HS-5 (cell line): ENCODE measurements around the gene RANBP3.

Experiments used
- DNase-seq: peaks from one replicate; pipeline ENCODE4 v3.0.0-alpha.2; 2012; ENCODE audit warnings: low read depth

Gene RANBP3

GRCh38 chr19:5950741-5951140, 27.2 kb downstream of the RANBP3 start:
- no peak for DNase-seq

- DNase-seq: no peak
Observed at GRCh38 chr19:5949792-5950305, 28.1 kb downstream of the RANBP3 start.

GRCh38 chr19:5948752-5949564, 29.0 kb downstream of the RANBP3 start:
- DNase-seq: no peak

GRCh38 chr19:5947435-5947834, 30.5 kb downstream of the RANBP3 start:
- no peak for DNase-seq

- DNase-seq: no peak
Observed at GRCh38 chr19:5943623-5944022, 34.3 kb downstream of the RANBP3 start.

DNA sequence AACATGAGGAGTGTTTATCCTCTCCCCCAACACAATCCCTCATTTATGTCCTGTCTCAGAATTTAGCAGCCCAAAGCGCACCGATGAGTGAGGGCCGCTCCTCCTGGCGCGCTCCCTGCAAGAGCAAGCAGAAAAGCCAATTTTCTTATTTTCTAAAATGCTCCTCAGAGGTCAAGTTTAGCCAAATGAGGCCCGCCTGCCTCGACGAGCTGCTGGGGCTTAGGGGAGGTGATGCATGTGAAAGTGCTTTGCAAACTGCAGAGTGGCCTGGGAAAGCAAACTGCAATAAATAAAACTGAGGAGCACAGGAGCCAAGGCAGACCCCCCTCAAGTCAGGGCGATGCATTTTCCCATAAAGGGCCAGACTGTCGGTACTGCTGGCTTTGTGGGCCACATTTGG, 34.9 kb downstream of the RANBP3 start:
- DNase-seq: no peak

DNA sequence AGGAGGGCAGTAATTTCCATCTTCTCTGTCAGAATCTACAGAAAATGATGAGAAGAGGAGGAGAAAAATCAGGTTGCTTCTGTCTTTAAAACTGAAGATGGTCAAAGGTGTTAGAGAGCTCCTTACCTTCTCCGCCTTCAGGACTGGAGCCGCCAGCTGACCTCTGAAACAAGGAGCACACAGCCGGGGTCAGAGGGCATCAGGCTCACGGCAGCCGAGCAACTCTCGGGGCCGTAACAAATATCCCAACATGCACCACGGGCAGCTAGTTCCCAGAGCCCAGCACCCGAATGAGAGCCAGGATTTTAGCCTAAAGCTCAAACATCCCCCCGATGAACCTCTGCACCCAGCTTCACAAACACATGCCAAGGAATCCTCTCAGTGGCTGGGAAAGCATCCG, 36.3 kb downstream of the RANBP3 start:
- no peak for DNase-seq

DNA sequence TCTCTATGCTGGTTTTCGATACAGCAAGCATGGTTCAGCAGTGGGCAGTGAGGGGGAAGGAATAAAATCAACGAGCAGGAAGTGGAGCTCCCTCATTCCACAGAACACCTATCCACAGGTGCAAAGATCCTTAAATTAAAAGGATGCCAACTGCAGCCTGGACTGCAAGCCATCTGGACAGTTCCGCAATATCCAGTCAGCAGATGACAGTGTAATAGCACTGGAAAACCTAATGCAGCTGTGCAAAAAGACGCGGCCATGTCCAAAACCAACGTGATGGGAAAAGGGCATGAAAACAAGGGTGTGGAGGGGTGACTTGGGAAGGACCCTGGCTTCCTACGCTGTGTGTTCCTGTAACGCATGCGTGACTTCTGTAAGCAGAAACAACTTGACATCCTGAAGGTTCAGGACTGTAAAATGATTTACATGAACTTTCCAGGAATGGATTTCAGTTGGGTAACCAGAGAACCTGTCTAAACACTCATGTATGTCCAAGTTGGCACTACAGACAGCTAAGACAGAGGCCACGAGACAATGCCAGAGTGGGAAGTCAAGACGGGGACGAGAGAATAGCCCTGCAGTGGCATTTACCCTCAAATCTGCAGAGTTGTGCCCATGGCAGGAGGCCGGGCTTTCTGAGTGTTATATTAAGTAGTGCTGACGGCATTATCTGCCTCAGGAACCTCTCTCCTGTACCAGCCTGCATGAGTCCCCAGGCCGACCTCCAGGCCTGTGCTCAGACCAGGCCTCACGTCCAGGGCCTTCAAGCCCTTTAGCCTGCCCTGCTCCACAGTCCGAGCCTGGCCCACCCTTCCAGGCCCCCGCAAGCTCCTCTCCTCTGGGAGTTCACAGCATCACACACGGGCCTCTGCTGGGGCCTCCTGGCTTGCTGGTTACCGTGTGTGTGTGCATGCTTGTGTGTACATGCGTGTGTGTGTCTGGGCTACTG, 37.4 kb downstream of the RANBP3 start:
- DNase-seq: no peak

GRCh38 chr19:5937550-5937949, 40.4 kb downstream of the RANBP3 start:
- no peak for DNase-seq

DNA sequence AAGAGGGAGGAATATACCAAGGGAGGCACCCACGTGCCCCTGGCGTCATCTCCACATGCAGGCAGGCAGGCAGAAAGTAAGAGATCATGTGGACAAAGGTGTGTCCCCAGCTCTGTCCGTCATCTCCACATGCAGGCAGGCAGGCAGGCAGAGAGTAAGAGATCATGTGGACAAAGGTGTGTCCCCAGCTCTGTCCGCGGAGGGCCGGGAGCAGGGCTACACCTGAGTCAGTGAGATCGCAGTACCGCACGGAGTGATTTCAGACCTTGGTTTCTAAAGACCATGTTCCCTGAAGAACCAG, 41.7 kb downstream of the RANBP3 start:
- no peak for DNase-seq

- DNase-seq: no peak
Observed at GRCh38 chr19:5935473-5936291, 42.3 kb downstream of the RANBP3 start.

- DNase-seq: no peak
Observed at GRCh38 chr19:5934774-5935472, 43.0 kb downstream of the RANBP3 start.

- no peak for DNase-seq
Observed at GRCh38 chr19:5934069-5934401, 43.9 kb downstream of the RANBP3 start.

GRCh38 chr19:5933391-5934068, 44.4 kb downstream of the RANBP3 start:
- DNase-seq: no peak

DNA sequence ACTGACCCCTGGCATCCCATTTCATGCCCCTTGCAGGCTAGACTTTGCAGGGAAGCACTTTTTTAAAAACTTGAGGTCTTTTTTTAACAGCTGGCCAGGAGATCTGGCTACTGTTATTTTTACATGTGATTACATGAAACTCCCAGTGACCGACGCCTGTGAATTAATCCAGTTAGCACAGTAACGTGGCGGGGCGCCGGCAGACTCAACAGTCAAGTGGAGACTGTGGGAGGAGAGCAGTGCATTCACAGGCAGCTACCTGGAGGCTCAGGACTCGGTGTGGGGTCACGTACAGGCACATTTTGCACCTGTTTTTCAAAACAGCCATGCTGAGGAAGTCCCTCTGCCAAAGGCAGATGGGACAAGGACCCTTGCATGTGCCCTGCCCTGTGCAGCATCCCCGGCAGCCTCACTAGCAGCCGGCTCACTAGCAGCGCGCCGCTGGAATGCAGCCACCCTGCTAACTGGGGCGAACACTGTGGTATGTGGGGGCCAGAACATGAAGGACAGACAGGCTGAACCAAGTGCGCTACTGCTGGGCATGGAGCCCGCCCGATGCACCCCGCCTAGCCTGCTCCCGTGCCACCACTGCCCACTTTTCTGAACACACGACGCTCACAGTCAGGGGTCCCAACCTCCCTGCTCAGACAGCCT, 45.2 kb downstream of the RANBP3 start:
- DNase-seq: no peak

DNA sequence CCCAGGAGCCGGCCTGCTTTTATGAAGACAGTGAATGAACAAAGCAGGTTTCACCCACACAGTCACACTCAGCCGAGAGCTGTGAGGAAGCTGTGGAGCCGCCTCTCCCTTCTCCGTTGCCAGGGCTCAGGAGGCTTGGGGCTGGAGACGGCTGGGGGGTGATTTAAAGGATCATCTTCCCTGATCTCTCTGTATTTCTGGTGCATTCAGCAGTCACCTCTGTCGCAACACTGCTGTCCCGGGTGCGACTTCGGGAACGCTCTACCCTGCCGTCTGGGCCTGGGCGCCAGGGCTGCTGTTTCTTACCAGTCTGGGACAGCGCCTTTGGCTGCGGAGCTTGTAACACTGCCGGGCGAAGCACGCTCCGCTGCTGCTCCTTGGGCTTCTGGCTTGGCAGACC, 45.8 kb downstream of the RANBP3 start:
- DNase-seq: no peak

DNA sequence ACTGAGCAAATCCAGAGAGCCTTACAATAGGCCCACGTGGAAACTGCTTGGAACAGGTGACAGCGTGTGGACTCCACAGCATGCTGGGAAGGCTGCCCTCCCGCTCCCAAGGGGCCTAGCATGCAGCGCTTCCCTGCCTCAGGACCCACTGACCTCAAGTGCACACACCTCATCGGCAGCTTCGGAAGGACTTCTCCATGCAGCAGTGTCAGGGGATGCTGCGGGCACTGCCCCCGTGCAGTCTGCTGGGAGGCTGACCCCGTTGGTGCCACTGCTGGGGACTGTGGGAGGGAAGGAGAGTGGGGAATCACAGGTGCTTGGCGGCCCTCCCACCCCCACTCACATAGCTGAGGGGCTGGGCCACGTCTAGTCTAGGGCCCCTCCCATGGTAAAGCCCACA, 46.7 kb downstream of the RANBP3 start:
- no peak for DNase-seq

GRCh38 chr19:5929625-5930024, 48.3 kb downstream of the RANBP3 start:
- no peak for DNase-seq

- no peak for DNase-seq
Observed at GRCh38 chr19:5929179-5929578, 48.8 kb downstream of the RANBP3 start.

GRCh38 chr19:5927441-5927821, 50.5 kb downstream of the RANBP3 start:
- no peak for DNase-seq
